Measurements from ENCODE around the gene C13orf46. TPM values are rescaled to one million over a fixed set of nuclear protein-coding genes. Genes with fewer than 3 reads are reported as not detected.
A peak's percentile ranks its signal among the peaks of the same experiment; 100 is the strongest.

C13orf46 gene
- total RNA-seq, 4 donors from 2014 or later: not detected

DNA sequence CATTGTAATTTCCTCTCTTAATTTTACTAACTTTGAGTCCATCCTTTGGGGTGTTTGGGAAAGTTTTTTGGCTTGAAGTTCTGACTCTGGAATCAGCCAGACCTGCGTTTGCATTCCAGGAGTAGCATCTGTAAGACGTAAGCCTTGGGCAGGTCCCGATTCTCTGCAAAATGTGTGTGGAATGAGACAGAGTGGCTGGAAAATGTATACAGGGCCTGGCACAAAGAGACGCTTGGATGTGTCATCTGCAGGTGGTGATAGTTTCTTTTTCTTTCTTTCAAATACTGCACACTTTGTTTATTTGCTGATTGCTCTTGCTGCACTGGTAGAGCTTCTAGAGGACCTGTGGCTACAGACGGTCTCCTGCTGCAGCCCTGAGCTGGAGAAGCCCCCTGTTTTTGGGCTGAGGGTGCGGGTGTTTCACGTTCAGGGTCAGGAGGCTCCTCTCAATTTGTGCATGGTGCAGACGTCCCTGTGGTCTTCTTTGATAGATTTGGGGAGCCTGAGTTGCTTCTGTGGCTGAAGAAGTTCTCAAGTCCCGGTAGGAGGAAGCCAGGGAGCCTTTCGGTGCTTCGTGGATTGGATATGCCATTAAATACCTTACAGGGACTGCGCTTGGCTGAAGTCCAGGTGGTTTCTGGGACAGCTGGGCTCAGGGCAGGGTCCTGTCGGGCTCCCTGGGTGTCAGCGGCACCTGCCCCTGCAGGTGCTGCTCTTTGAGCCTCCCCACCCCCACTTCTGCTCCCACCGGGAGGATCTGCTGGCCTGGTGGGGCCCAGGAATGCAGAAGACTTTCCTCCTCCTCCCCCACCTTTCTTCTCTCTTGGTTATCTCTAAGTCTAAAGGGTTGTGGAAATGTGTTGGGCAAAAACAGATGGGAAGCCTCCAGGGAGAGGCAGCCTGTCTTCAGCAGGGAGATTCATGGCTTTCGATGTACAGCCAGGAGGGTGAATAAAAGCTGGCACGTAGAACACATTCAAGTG, 66.0 kb downstream of the C13orf46 start:
- Histone ChIP-seq H3K36me3 (no peaks in the 10 kb centered on the region), H3K27ac (peak overlapping the region in 2 of 4 donors; percentile 19 to 27), H3K9me3 (no peaks in the 10 kb centered on the region), H3K4me1 (peaks cover 0 to 7% (median 0%) of the 10 kb centered on the region in 3 donors), H3K4me3 (no peak overlapping the region), H3K27me3 (peaks cover 0 to 14% (median 0%) of the 10 kb centered on the region in 4 donors)
- intact Hi-C loops (cut with DNase I): loop anchor here (5.0 kb wide), 1 partner anchor 91 kb away; no protein-coding TSS in a partner anchor
- 41 to 47% methylated on average over 11 to 14 of the region's 17 CpGs for WGBS, 2 donors
- DNase-seq: no peak
- TF ChIP-seq, protein P1, sequence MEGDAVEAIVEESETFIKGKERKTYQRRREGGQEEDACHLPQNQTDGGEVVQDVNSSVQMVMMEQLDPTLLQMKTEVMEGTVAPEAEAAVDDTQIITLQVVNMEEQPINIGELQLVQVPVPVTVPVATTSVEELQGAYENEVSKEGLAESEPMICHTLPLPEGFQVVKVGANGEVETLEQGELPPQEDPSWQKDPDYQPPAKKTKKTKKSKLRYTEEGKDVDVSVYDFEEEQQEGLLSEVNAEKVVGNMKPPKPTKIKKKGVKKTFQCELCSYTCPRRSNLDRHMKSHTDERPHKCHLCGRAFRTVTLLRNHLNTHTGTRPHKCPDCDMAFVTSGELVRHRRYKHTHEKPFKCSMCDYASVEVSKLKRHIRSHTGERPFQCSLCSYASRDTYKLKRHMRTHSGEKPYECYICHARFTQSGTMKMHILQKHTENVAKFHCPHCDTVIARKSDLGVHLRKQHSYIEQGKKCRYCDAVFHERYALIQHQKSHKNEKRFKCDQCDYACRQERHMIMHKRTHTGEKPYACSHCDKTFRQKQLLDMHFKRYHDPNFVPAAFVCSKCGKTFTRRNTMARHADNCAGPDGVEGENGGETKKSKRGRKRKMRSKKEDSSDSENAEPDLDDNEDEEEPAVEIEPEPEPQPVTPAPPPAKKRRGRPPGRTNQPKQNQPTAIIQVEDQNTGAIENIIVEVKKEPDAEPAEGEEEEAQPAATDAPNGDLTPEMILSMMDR (IDR thresholded peaks at IDR 0.05): no peak
- TF ChIP-seq POLR2A (IDR thresholded peaks at IDR 0.05): no peak

GRCh38 chr13:113906571-113906970, 67.3 kb downstream of the C13orf46 start:
- intact Hi-C loops (cut with DNase I): loop anchor here (5.0 kb wide), 1 partner anchor 89 kb away; no protein-coding TSS in a partner anchor
- no peaks in the 10 kb centered on the region for H3K36me3 ChIP-seq
- DNase-seq: no peak
- TF ChIP-seq, protein P1 (IDR thresholded peaks at IDR 0.05): no peak
- TF ChIP-seq POLR2A (IDR thresholded peaks at IDR 0.05): no peak
- WGBS, 2 donors: 60 to 98% methylated on average over 3 to 4 of the region's 4 CpGs
- H3K4me3 ChIP-seq: no peak overlapping the region
- peaks cover 0 to 7% (median 0%) of the 10 kb centered on the region in 3 donors for H3K4me1 ChIP-seq
- peaks cover 0 to 6% (median 0%) of the 10 kb centered on the region in 4 donors for H3K27me3 ChIP-seq
- peak overlapping the region in 2 of 4 donors; percentile 7 to 14 for H3K27ac ChIP-seq
- H3K9me3 ChIP-seq: no peaks in the 10 kb centered on the region

DNA sequence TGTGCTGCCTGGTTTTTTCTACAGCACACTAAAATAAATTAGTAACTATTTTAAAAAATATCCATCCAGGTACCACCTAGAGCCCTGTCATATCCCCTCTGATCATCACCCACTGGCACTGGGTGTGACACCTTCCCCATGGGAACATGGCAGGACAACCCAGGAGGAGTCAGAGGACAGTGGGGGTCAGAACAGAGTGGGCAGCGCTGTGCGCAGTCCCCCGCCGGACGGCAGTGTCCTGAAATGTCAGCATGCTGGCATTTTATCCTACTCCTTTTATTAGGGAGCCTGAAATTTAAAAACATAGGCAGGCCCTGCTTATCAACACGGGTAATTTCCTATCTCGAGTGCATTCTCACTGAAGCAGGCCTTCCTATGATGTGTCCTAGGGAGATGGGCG, 67.9 kb downstream of the C13orf46 start:
- intact Hi-C loops (cut with DNase I): loop anchor here (5.0 kb wide), 1 partner anchor 89 kb away; no protein-coding TSS in a partner anchor
- peaks cover 0 to 7% (median 0%) of the 10 kb centered on the region in 3 donors for H3K4me1 ChIP-seq
- DNase-seq: no peak
- peaks cover 0 to 6% (median 0%) of the 10 kb centered on the region in 4 donors for H3K27me3 ChIP-seq
- 85 to 91% methylated on average over 8 of the region's 8 CpGs for WGBS, 2 donors
- H3K4me3 ChIP-seq: no peak overlapping the region
- no peaks in the 10 kb centered on the region for H3K9me3 ChIP-seq
- H3K36me3 ChIP-seq: no peaks in the 10 kb centered on the region
- peak overlapping the region in 2 of 4 donors; percentile 12 to 14 for H3K27ac ChIP-seq
- TF ChIP-seq, protein P1 (IDR thresholded peaks at IDR 0.05): no peak
- no peak for TF ChIP-seq POLR2A (IDR thresholded peaks at IDR 0.05)

DNA sequence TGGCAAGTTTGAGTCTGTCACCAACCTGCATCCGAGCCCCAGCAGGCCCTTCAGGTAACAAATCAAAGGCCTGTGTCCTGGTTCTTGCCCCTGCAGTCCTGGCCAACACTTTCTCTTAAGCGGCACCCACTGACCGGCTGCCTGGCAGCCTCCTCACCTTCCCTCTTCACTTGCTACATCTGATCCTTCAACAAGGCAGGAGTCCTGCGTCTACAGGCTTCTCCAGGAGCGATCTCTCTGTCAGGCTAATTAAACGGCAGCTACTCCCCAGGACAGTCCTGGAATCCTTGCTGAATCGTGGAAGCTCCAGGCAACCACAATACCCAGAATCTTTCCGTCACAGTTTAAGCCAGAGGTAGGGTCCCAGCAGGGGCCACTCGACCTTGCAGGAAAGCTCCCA, 68.9 kb downstream of the C13orf46 start:
- H3K4me1 ChIP-seq: peaks cover 0 to 7% (median 0%) of the 10 kb centered on the region in 3 donors
- 76 to 83% methylated on average over 7 of the region's 9 CpGs for WGBS, 2 donors
- H3K27ac ChIP-seq: peak overlapping the region in 3 of 4 donors; percentile 3 to 84 (median 78)
- TF ChIP-seq POLR2A (IDR thresholded peaks at IDR 0.05): no peak
- TF ChIP-seq, protein P1 (IDR thresholded peaks at IDR 0.05): no peak
- H3K4me3 ChIP-seq: no peak overlapping the region
- H3K27me3 ChIP-seq: peaks cover 0 to 6% (median 0%) of the 10 kb centered on the region in 4 donors
- no peaks in the 10 kb centered on the region for H3K36me3 ChIP-seq
- no peak for DNase-seq
- intact Hi-C loops (cut with DNase I): loop anchor here (5.0 kb wide), 1 partner anchor 88 kb away; no protein-coding TSS in a partner anchor
- no peaks in the 10 kb centered on the region for H3K9me3 ChIP-seq

- 55 to 63% methylated on average over 6 to 7 of the region's 8 CpGs for WGBS, 2 donors
- no peak overlapping the region for H3K4me3 ChIP-seq
- H3K36me3 ChIP-seq: no peaks in the 10 kb centered on the region
- peaks cover 0 to 6% (median 0%) of the 10 kb centered on the region in 4 donors for H3K27me3 ChIP-seq
- no peak for DNase-seq
- intact Hi-C loops (cut with DNase I): no loop called here
- H3K9me3 ChIP-seq: no peaks in the 10 kb centered on the region
- H3K27ac ChIP-seq: peak overlapping the region; percentile 3 to 84 (median 66)
- TF ChIP-seq, protein P1 (IDR thresholded peaks at IDR 0.05): peak in 5 of 6 experiments; percentile 54 to 67 (median 59)
- TF ChIP-seq POLR2A (IDR thresholded peaks at IDR 0.05): no peak
- H3K4me1 ChIP-seq: peaks cover 0 to 7% (median 0%) of the 10 kb centered on the region in 3 donors
These were observed 69.5 kb downstream of the C13orf46 start for GRCh38 chr13:113904411-113904810.

Measured in esophagus squamous epithelium (tissue), 5 donors.